Right lobe of liver (tissue), 6 donors: Measurements from ENCODE around the gene MACROH2A1. TPM values are rescaled to one million over a fixed set of nuclear protein-coding genes. Genes with fewer than 3 reads are reported as not detected.
"Not testable (repeated sequence)": the region's sequence is repeated elsewhere in the genome, so short reads cannot be mapped to it uniquely, and the experiment has no call there.

Experiments
- ATAC-seq, 4 donors: fragments of 200-7000 bp; cut with Tn5 transposase; one replicate each; pipeline ENCODE4 v1.9.1; 2020; ENCODE audit warnings: mild to moderate bottlenecking in 4 of 4, moderate library complexity in 4 of 4
- DNase-seq, 3 donors: peaks; one replicate each; pipeline ENCODE4 v3.0.0-alpha.2; 2020
- H3K27ac ChIP-seq, 3 donors: fragments of 200-600 bp; one replicate each; pipeline ENCODE4 v1.8.0; 2022
- H3K27me3 ChIP-seq, 2 donors: fragments of 200-600 bp; one replicate each; pipeline ENCODE4 v1.8.0; 2022
- H3K36me3 ChIP-seq, 4 donors: fragments of 200-600 bp; sonication (generic) in 1 of 4; one replicate each; pipeline versions ENCODE4 v1.5.1 to v1.8.0; 2017 to 2022; ENCODE audit warnings: control low read depth in 1 of 4
- H3K4me1 ChIP-seq, 4 donors: fragments of 200-600 bp; sonication (generic) in 1 of 4; one replicate each; pipeline versions ENCODE4 v1.5.1 to v1.8.0; 2017 to 2022; ENCODE audit warnings: control low read depth in 1 of 4
- H3K4me3 ChIP-seq, 3 donors: fragments of 200-600 bp; one replicate each; pipeline ENCODE4 v1.8.0; 2022
- H3K9me3 ChIP-seq, 4 donors: fragments of 200-600 bp; sonication (generic) in 1 of 4; one replicate each; pipeline versions ENCODE4 v1.5.1 to v1.8.0; 2017 to 2022; ENCODE audit warnings: control low read depth in 1 of 4
- CTCF ChIP-seq, 4 donors: fragments of 200-600 bp in 3 of 4; fragments of 450-650 bp in 1 of 4; IDR thresholded peaks; one replicate each; pipeline versions ENCODE4 v1.5.1 to v1.8.0; 2016 to 2022; ENCODE audit warnings: antibody characterized with exemption in 4 of 4, mild to moderate bottlenecking in 2 of 4
- POLR2A ChIP-seq: fragments of 450-650 bp; IDR thresholded peaks from one replicate; pipeline ENCODE4 v1.6.1; 2017; ENCODE audit warnings: antibody characterized with exemption, mild to moderate bottlenecking
- WGBS: methylation state at CpG from one replicate; pipeline ENCODE4 v1.1.6; 2018; ENCODE audit warnings: low coverage, low lambda C conversion rate; ENCODE audit not compliant: insufficient coverage; ENCODE audit errors: missing lambda C conversion rate; 5-methylcytosine and 5-hydroxymethylcytosine counted together
- intact Hi-C, 2 donors: fragments of 100-400 bp; cut with DNase I; formaldehyde crosslinking; loops; one replicate each; pipeline versions ENCODE4 v1.11.2 to v1.14.1; 2022
- total RNA-seq, 6 experiments: library from RNA; depleted of rRNA in 2 of 6; stranded (reverse); fragments of >200 nt in 2 of 6; fragmentation: NEBNext Ultra II Directional in 3 of 6; extraction: Animal tissue kit (Norgen Biotek cat#: 25700) in 3 of 6; gene quantifications; one replicate each; pipeline versions ENCODE4 v1.1.0 to v1.2.4, GENCODE V29; 2016 to 2023
- donor health status: DM: no; HTN: yes; CAD: no.
- donor health status: DM: no; HTN: no; CAD: no.
- donor health status: DM: no; HTN: no; CAD: no.
- donor health status: DM: no; HTN: yes; CAD: no.
- donor health status: DM: no; HTN: yes; CAD: no.

MACROH2A1 gene
- total RNA-seq, 6 experiments from 2014 or later = 40.0 to 113 (median 51.6) TPM

GRCh38 chr5:135364421-135365262 lies 34.4 kb downstream of the MACROH2A1 start:
- intact Hi-C loops = no loop called here
- Histone ChIP-seq H3K4me1 (no peaks in the 10 kb centered on the region), H3K4me3 (no peak overlapping the region), H3K36me3 (peaks cover 0 to 31% (median 4%) of the 10 kb centered on the region in 4 donors), H3K27ac (no peak overlapping the region), H3K9me3 (no peaks in the 10 kb centered on the region), H3K27me3 (no peaks in the 10 kb centered on the region)
- 84% methylated on average over 5 of the region's 5 CpGs for WGBS
- no peak for DNase-seq
- TF ChIP-seq POLR2A (no peak), CTCF (IDR thresholded peaks at IDR 0.05) (no peak)
- ATAC-seq = no peak

GRCh38 chr5:135363342-135363741 lies 35.7 kb downstream of the MACROH2A1 start:
- H3K4me3 ChIP-seq, ATAC-seq, H3K27ac ChIP-seq, H3K9me3 ChIP-seq, H3K4me1 ChIP-seq, intact Hi-C loops, H3K27me3 ChIP-seq, DNase-seq: not testable (repeated sequence)
- peaks cover 0 to 23% (median 2%) of the 10 kb centered on the region in 4 donors for H3K36me3 ChIP-seq
- 91% methylated on average over 3 of the region's 3 CpGs for WGBS

GRCh38 chr5:135362102-135362501 lies 36.9 kb downstream of the MACROH2A1 start:
- DNase-seq (no peak), ATAC-seq (no peak)
- Histone ChIP-seq H3K27ac (no peak overlapping the region), H3K4me1 (no peaks in the 10 kb centered on the region), H3K27me3 (no peaks in the 10 kb centered on the region), H3K36me3 (peaks cover 0 to 13% (median 2%) of the 10 kb centered on the region in 4 donors), H3K4me3 (no peak overlapping the region), H3K9me3 (no peaks in the 10 kb centered on the region)
- 100% methylated on average over 1 of the region's 2 CpGs for WGBS
- no peak for TF ChIP-seq POLR2A
- TF ChIP-seq CTCF (IDR thresholded peaks at IDR 0.05) = no peak
- intact Hi-C loops = no loop called here

- intact Hi-C loops = no loop called here
- no peak for TF ChIP-seq CTCF (IDR thresholded peaks at IDR 0.05)
- no peak for TF ChIP-seq POLR2A
- Histone ChIP-seq H3K4me3 (no peak overlapping the region), H3K27me3 (no peaks in the 10 kb centered on the region), H3K27ac (no peak overlapping the region), H3K36me3 (peaks cover 0 to 9% (median 2%) of the 10 kb centered on the region in 4 donors), H3K9me3 (no peaks in the 10 kb centered on the region), H3K4me1 (no peaks in the 10 kb centered on the region)
- ATAC-seq (no peak), DNase-seq (no peak)
- WGBS = 68% methylated on average over 5 of the region's 16 CpGs
These were observed 38.5 kb downstream of the MACROH2A1 start for GRCh38 chr5:135360278-135361274.
